Endothelial cell of umbilical vein (primary cell): ENCODE data around the gene CLIC6. TPM values are rescaled to one million over a fixed set of nuclear protein-coding genes. Genes with fewer than 3 reads are reported as not detected.

ENCODE experiments used
- BruUV-seq: library from RNA; stranded (reverse); fragments of 400-500 nt; replicated peaks from 2 replicates; lab custom pipeline; 2021; lab: Mats Ljungman, UMichigan
- CTCF ChIA-PET: fragments of 300-600, 350-600 bp; sonication (Branson Sonifier 250); formaldehyde crosslinking; loops from one replicate; lab custom pipeline; 2021; ENCODE audit warnings: antibody characterized with exemption, inconsistent platforms; lab: Charles Lee
- POLR2A ChIA-PET: fragments of 300-600, 350-600 bp; sonication (Branson Sonifier 250); formaldehyde crosslinking; loops from one replicate; lab custom pipeline; 2021; ENCODE audit warnings: antibody characterized with exemption, inconsistent platforms; lab: Charles Lee
- DNase-seq: peaks from one replicate; pipeline ENCODE4 v3.0.0-alpha.2; 2011; ENCODE audit warnings: low read depth, low spot score
- FAIRE-seq: peaks from 2 replicates; lab custom pipeline; 2011; peaks lifted over from hg19 to GRCh38; lab: Jason Lieb, UNC
- H2AFZ ChIP-seq: 2 replicates; pipeline ENCODE4 v1.6.0; 2012; ENCODE audit warnings: low read depth, low read length, control low read depth, inconsistent platforms
- H3K27ac ChIP-seq: 2 replicates; pipeline ENCODE4 v1.5.1; 2011; ENCODE audit warnings: low read depth, mild to moderate bottlenecking, control low read depth, low read length, moderate library complexity; ENCODE audit not compliant: insufficient read depth
- H3K27me3 ChIP-seq, 2 experiments: 2 replicates each; pipeline versions ENCODE4 v1.6.0 to v1.6.1; 2011; ENCODE audit warnings: low read length in 2 of 2, mixed read lengths in 1 of 2; ENCODE audit not compliant: control insufficient read depth in 2 of 2, insufficient read depth in 2 of 2
- H3K36me3 ChIP-seq, 2 experiments: 2 replicates in 1 of 2; 3 replicates in 1 of 2; pipeline ENCODE4 v1.5.1; 2011; ENCODE audit warnings: low read length in 2 of 2, mild to moderate bottlenecking in 1 of 2, moderate library complexity in 1 of 2; ENCODE audit not compliant: control insufficient read depth in 2 of 2, insufficient read depth in 2 of 2; ENCODE audit errors: extremely low read depth in 1 of 2
- H3K4me1 ChIP-seq: 3 replicates; pipeline ENCODE4 v1.5.1; 2011; ENCODE audit warnings: mild to moderate bottlenecking, low read length; ENCODE audit not compliant: control insufficient read depth, insufficient read depth; ENCODE audit errors: extremely low read depth
- H3K4me2 ChIP-seq: 2 replicates; pipeline ENCODE4 v1.6.1; 2011; ENCODE audit warnings: low read length, control low read depth, mixed read lengths; ENCODE audit not compliant: insufficient read depth
- H3K4me3 ChIP-seq, 3 experiments: fragments of 200-600 bp in 1 of 3; sonication (generic), shearing (Covaris generic) in 1 of 3; replicated peaks in 1 of 3; 2 replicates each; pipeline ENCODE4 v1.5.1; 2011 to 2016; ENCODE audit warnings: control low read depth in 3 of 3, low read length in 3 of 3, mild to moderate bottlenecking in 2 of 3, inconsistent platforms in 1 of 3, low read depth in 1 of 3, moderate library complexity in 1 of 3; ENCODE audit not compliant: insufficient read depth in 1 of 3
- H3K79me2 ChIP-seq: 2 replicates; pipeline ENCODE4 v1.6.0; 2012; ENCODE audit warnings: low read length, inconsistent platforms; ENCODE audit not compliant: control insufficient read depth, insufficient read depth
- H3K9ac ChIP-seq: replicated peaks from 2 replicates; pipeline ENCODE3; 2011; ENCODE audit warnings: low read length, control low read depth; ENCODE audit not compliant: insufficient read depth; ENCODE audit errors: extremely low read depth
- H3K9me1 ChIP-seq: replicated peaks from 3 replicates; pipeline ENCODE4 v1.6.0; 2011; ENCODE audit warnings: mild to moderate bottlenecking, low read length; ENCODE audit not compliant: control insufficient read depth, insufficient read depth; ENCODE audit errors: extremely low read depth
- H3K9me3 ChIP-seq: replicated peaks from 2 replicates; pipeline ENCODE4 v1.5.1; 2012; ENCODE audit warnings: low read length, inconsistent platforms; ENCODE audit not compliant: control insufficient read depth, insufficient read depth
- H4K20me1 ChIP-seq: replicated peaks from 2 replicates; pipeline ENCODE3; 2011; ENCODE audit warnings: mild to moderate bottlenecking, low read length; ENCODE audit not compliant: control insufficient read depth, insufficient read depth; ENCODE audit errors: extremely low read depth
- EZH2 ChIP-seq: IDR thresholded peaks from 2 replicates; pipeline ENCODE4 v1.6.1; 2012; ENCODE audit warnings: borderline replicate concordance, low read depth, mild to moderate bottlenecking, moderate library complexity, low read length, inconsistent platforms; ENCODE audit not compliant: severe bottlenecking
- GATA2 ChIP-seq: IDR thresholded peaks from 2 replicates; pipeline ENCODE4 v1.7.0; 2011; ENCODE audit warnings: low read depth, mild to moderate bottlenecking, moderate library complexity, mixed read lengths, low read length; ENCODE audit not compliant: insufficient read length, insufficient read depth
- MAX ChIP-seq: IDR thresholded peaks from 2 replicates; pipeline ENCODE4 v1.6.1; 2011; ENCODE audit not compliant: insufficient read depth, insufficient read length
- MYC ChIP-seq: IDR thresholded peaks from one replicate; pipeline ENCODE4 v1.6.1; 2011; ENCODE audit warnings: mild to moderate bottlenecking, low read depth, low read length
- POLR2AphosphoS5 ChIP-seq: IDR thresholded peaks from 2 replicates; pipeline ENCODE4 v1.6.1; 2012; ENCODE audit warnings: low read depth, mild to moderate bottlenecking, control low read depth, low read length, moderate library complexity; ENCODE audit not compliant: insufficient read depth
- dilution Hi-C: fragments of 300-500 bp; cut with MboI; formaldehyde crosslinking; loops from one replicate; pipeline ENCODE4 v1.15.0; 2019; ENCODE audit warnings: low sequenced_read_pairs; ENCODE audit not compliant: extremely low pct_ligation_motif_present
- intact Hi-C: fragments of 100-400 bp; cut with micrococcal nuclease; formaldehyde crosslinking; loops from one replicate; pipeline ENCODE4 v1.10.0; 2022
- polyA plus RNA-seq, 4 experiments: library from polyadenylated mRNA; depleted of rRNA in 3 of 4; stranded (reverse) in 3 of 4; unstranded in 1 of 4; fragments of >200 nt; gene quantifications; 2 replicates each; pipeline versions ENCODE4 v1.2.1 to v1.2.3, GENCODE V29; 2011 to 2012; ENCODE audit warnings: missing spikeins in 1 of 4
- total RNA-seq: library from RNA; stranded (reverse); gene quantifications from 2 replicates; pipeline ENCODE4 v1.2.3, GENCODE V29; 2021
- TF ChIP-seq, protein P1 (sequence below), 2 donors: IDR thresholded peaks; 1 replicate in 1 of 2; 2 replicates in 1 of 2; pipeline ENCODE4 v1.5.1; 2011; ENCODE audit warnings: low read length in 2 of 2, mild to moderate bottlenecking in 2 of 2, moderate library complexity in 2 of 2, control low read depth in 1 of 2, inconsistent platforms in 1 of 2, low read depth in 1 of 2; ENCODE audit not compliant: insufficient read depth in 1 of 2; ENCODE audit errors: extremely low read depth in 1 of 2

CLIC6 gene
- total and polyA plus RNA-seq, 2 donors (not counting 3 experiments of a cell fraction or from before 2014, with no cell fraction given): not detected

GRCh38 chr21:34715518-34715917, 46.7 kb downstream of the CLIC6 start:
- Histone ChIP-seq H2AFZ (no peak overlapping the region), H4K20me1 (no peaks in the 10 kb centered on the region), H3K27me3 (peaks cover 5 to 11% of the 10 kb centered on the region in 2 experiments), H3K9me1 (no peaks in the 10 kb centered on the region), H3K4me2 (no peak overlapping the region), H3K4me3 (no peak overlapping the region), H3K4me1 (no peaks in the 10 kb centered on the region), H3K9ac (no peak overlapping the region), H3K27ac (no peak overlapping the region), H3K9me3 (no peaks in the 10 kb centered on the region), H3K36me3 (no peaks in the 10 kb centered on the region), H3K79me2 (no peaks in the 10 kb centered on the region)
- ChIA-PET POLR2A (no interaction called here), CTCF (no interaction called here)
- dilution Hi-C loops: no loop called here
- intact Hi-C loops: no loop called here
- FAIRE-seq (no peak), DNase-seq (no peak)
- BruUV-seq: no TSS peak
- no peak for TF ChIP-seq MAX
- TF ChIP-seq MYC: no peak
- TF ChIP-seq GATA2: no peak
- no peak for TF ChIP-seq EZH2
- TF ChIP-seq POLR2AphosphoS5: no peak
- TF ChIP-seq, protein P1, sequence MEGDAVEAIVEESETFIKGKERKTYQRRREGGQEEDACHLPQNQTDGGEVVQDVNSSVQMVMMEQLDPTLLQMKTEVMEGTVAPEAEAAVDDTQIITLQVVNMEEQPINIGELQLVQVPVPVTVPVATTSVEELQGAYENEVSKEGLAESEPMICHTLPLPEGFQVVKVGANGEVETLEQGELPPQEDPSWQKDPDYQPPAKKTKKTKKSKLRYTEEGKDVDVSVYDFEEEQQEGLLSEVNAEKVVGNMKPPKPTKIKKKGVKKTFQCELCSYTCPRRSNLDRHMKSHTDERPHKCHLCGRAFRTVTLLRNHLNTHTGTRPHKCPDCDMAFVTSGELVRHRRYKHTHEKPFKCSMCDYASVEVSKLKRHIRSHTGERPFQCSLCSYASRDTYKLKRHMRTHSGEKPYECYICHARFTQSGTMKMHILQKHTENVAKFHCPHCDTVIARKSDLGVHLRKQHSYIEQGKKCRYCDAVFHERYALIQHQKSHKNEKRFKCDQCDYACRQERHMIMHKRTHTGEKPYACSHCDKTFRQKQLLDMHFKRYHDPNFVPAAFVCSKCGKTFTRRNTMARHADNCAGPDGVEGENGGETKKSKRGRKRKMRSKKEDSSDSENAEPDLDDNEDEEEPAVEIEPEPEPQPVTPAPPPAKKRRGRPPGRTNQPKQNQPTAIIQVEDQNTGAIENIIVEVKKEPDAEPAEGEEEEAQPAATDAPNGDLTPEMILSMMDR (IDR thresholded peaks at IDR 0.05; ENCODE audit: extremely low read depth in 1 of 2, insufficient read depth in 1 of 2, low read depth in 1 of 2, low read length in 2 of 2): no peak
